NCI-H1694 treated with DMSO at 0.1 percent for 48 hours (cell line): ENCODE measurements around the gene TMEM247.

Experiments
- DNase-seq: peaks from one replicate; lab custom pipeline; 2025; lab: John Stamatoyannopoulos, UW

TMEM247 gene

DNA sequence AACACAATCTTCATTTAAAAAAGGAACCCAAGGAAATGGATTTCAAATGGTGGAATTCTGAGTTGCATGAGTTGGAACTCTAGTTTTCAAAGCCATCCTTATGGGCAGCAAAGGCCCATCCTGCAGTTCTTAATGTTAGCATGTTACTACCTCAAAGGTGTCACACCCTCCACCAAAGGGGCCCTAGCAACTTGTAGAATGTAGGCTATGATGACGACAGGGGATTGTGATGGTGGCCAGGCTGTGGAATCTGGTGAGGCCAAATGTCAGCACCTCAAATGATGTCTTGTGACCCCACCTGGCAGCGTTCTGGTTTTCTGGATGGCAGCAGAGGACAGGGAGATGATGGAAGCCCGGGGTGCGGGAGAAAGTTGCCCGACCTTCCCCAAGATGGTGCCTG lies at the start of gene TMEM247:
TMEM247 (plus strand) TSS at position 301 of the 400 bp plus-strand sequence.
- no peak for DNase-seq

DNA sequence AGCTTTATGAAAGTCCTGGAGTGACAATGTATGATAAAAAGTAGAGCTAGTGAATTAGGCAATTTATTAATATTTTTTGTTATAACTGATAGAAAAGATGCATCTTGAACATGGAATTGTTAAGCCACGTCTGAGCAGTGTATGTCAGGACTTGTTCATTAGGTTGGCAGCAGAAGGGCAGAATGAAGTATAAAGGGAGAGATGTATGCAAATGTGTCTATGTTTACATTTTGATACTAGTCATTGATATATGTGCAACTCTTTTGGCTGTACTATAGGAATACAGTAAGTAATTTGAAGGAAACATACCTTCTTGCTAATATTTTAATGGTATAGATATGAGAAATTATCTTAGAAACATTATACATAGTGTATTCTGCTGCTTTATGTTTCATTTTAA lies 49.0 kb upstream of the TMEM247 start:
- no peak for DNase-seq

DNA sequence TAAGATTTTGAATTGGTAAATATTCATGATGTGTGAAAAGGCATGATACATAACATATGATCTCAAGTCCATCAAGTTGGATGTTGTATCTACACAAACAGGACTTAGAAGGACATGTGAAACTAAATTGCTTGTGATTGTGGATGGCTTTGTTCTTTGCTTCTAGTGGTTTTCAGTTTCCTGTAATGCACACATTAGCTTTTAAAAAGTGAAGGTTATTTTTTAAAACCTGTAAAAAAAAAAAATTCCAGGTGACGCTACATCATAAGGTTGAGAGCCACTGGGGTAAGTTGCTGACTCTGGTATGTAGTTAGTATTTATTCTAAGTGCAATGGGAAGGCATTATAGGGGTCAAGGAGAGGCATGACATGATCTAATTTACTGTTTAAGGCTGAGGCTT lies 48.4 kb upstream of the TMEM247 start:
- no peak for DNase-seq

DNA sequence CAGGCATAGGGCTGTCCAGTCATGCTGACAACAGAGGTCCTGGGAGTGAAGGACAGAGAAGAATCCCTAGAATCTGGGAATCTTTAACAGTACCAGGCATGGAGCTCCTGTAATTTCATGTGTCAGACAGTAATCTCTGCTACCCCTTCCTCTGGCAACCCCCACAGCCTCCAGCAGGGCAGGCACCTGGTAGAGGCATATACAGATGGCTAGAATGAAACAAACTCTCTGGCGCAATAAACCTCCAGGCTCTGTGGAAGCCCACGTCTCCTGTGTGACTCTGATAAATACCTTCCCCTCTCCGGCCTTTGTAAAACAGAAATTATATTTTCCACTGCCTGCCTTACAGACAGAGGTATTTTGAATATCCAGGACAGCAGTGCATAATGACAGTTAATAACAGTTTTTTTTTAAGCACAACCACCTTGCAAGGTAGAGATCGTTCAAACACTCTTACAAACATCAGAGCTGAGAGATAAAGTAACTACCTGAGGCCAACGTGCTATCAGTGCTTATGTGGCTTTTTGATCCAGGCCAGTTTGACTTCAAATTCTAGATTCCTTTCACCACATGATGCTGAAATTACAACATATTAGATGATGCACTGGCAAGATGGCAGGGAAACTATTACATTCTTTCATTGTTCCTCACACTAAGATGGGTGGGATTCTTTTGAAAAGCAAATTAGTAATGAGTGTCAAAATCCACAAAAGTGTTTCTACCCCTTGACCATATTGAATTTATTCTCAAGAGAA lies 47.7 kb upstream of the TMEM247 start:
- DNase-seq = peak; percentile 49

DNA sequence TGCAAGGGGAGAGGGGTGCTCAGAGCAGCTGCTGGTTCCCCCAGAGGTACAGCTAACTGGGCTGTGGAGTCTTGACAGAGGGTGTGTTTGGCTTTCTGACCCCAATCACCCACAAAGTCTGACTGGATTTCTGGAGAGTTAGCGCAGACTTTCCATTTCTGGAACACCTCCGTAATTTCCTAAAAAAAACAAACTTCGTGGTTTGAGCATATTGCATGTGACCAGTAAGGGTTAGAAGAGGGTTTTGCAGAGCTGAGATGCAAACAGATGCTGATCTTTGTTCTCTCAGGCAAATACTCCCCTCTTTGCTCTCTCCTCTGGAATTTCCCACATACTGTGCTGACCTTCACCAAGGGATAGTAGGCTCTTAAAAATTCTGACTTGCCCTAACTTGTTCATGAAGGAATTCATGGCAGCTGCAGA lies 44.5 kb upstream of the TMEM247 start:
- DNase-seq = no peak

DNA sequence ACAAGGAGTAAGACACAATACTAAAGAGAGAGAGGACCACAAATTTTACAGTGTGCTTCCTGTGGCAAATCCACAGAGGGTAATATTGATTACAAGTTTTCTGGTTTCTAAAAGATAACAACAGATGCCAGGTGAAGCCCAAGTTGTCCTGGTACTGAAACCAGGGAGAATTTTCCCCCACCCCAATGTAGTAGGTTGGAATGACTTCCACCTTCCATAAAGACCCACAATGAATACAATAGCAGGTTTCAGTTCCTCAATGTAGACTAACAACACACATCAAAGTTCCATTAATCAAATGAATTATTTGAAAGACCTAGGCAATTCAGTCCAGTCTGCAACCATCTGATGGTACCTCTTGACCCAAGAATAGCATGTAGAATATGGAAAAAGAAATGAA lies 44.0 kb upstream of the TMEM247 start:
- DNase-seq = no peak

DNA sequence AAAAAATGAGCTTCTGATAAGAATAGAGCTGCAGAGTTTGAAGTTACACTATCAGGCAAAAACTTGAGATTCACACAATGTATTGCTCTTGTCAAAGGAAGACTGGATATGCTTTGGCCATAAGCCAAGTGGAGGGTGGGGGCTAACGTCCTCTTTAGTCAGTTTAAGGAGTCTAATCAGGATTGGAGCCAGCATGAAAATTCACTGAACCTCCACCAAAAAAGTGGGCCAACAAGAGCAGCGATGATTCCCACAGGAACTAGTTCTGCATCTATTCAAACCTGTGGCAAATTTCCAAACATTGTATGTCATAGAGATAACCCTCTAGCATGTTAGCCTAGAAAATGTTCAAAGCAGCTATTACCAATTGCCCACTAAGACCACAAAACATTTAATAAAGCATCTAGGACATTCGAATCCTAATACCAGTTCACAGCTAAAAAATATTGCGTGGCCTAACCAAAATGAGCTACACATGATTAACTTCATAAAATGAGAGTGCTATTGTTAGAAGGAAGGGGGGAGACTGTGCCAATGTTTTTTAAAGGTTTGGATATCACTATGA lies 43.5 kb upstream of the TMEM247 start:
- DNase-seq = no peak

DNA sequence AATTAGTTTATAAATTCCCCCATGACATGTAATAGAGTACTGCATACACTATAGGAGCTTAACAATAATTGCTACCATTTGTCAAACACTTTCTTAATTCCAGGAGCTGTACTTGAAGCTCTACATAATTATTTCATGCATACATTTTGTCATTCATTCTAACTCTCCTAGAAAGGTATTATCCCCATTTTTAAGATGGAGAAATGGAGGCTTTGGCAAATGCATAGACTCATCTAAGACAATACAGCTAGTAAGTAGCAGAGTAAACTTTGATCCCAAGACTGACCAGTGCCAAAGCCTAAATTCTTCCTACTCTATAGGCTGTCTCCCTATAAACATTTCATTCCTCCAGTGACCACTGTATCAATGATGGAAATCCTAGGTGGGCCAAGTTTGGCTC lies 42.6 kb upstream of the TMEM247 start:
- DNase-seq = no peak

DNA sequence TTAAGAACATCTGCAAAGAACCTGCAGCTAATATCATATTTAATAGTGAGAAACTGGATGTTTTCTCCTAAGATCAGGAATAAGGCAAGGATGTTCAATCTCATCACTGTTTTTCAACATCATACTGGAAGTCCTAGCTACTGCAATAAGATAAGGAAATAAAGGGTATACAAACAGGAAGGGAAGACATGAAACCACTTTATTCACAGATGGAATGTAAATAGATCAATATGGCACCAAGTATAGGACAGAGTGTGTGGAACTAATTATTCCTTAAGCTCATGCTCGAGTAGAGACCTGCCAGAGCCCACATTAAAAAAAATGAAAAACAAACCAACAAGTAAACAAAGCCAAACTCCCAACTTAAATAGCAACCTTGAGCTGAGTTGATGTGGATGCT lies 41.3 kb upstream of the TMEM247 start:
- DNase-seq = no peak

DNA sequence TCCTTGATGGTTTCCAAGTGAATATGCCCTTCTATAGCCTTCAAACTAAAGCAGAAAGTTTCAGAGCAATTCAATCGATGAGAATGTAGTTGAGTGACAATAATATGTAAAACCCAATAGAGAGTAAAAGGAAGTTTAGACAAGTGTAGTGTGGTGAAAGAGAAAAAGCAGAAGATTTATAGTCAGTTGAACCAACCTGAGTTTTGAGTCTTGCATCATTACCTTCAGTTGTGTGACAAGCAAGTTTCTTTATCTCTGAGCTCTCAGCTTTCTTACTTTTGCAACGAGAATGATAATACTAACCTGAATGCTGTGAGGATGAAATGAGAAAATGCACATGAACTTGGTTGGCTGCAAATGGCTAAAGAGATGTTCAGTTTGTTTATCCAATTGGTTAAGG lies 40.6 kb upstream of the TMEM247 start:
- no peak for DNase-seq

DNA sequence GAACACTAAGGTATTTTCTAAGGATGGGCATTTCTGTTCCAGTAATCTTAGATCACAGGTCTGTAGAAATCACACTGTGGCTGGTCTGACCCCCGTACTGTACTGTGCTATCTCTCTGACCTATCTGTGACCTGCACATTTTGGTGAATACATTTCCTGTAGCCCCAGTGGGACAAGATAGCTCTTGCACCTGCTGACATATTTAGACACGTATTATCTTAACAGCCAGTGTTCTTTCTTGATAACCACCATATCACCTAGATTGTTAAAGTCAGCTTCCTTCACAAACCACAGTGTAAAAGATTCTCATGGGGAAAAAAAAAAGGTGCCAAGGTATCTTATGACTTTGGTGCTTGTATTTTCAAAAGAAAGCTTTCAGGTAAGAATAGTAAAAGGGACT lies 39.8 kb upstream of the TMEM247 start:
- no peak for DNase-seq

DNA sequence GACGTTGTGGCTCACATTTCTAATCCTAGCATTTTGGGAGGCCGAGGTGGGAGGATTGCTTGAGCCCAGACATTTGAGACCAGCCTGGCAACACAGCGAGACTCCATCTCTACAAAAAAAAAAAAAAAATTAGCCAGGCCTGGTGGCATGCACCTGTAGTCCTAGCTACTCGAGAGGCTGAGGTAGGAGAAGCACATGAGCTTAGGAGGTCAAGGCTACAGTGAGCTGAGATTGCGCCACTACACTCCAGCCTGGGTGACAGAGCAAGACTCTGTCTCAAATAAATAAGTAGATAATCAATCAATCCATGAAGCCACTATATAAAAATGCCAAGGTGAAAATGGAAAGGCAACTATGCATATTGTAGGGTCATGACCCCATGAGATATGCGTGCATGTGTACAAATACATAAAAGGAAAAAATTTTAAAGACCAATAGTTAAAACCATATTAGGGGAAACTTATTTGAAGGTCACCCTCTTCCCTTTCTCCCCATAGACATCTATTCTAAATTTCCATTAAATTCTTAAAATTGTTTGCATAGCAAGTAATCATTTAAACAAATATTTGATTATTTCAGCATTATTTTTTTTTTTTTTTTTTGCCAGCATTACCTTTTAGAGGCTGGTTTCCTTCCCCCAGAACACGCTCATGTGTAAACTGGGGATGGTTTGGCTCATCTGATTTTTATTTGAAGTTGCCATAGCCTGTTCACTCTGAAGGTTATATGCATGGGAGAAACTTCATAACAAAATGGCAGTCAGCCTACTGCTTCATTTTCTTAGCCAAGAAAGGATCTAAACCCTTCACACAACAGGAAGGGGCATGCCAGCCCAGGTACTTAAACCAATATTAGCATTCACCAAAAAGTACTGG lies 37.3 kb upstream of the TMEM247 start:
- DNase-seq = no peak

DNA sequence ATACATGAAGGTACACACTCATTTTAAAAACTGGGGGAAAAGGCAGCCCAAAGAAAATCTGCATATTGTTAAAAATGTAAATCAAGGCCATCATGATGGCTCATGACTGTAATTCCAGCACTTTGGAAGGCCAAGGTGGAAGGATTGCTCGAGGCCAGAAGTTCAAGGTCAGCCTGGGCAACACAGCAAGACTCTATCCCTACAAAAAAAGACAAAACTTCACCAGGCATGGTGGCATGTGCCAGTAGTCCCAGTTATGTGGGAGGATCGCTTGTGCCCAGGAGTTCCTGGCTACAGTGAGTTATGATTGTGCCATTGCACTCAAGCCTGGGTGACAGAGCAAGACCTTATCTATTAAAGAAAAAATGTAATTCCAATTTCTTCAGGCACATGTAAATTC lies 34.6 kb upstream of the TMEM247 start:
- DNase-seq = no peak

DNA sequence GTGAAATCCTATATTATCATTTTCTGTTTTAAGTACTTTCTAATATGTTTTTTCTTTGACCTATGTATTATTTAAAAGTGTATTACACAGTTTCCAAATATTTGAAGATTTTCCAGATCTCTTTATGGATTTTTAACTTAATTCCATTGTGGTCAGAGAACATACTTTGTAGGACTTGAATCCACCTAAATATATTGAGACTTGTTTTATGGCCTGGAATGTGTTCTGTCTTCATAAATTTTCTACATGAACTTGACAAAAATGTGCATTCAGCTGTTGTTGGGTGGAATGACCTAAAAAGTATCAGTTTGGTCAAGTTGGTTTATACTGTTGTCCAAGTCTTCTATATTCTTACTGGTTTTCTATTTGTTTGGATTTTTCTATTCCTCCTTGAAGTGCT lies 33.8 kb upstream of the TMEM247 start:
- DNase-seq = no peak

DNA sequence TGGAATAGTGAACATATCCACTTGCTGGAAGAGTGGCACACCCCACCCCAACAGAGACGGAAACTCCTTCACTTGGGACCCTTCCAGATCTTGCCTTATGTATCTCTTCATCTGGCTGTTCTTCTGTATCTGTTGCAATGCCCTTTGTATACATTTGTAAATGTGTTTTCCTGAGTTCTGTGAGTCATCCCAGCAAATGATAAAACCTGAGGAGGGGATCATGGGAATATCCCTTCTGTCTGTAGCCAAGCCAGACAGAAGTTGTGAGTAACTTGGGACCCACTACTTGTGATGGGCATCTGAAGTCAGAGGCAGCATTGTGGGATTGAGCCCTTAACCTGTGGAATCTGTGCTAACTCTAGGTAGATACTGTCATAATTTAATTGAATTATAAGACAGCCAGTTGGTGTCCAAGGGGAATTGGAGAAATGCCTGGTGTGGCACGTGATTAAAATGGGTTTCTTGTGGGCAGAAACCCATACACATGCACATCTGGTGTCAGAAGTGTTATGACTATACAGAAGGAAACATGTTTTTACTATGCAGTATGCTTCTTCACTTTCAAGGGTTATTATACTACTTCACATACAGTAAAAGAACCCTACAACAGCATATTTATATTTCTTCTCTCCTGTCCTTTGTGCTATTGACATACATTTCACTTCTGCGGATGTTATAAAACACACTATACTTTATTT lies 32.3 kb upstream of the TMEM247 start:
- no peak for DNase-seq

DNA sequence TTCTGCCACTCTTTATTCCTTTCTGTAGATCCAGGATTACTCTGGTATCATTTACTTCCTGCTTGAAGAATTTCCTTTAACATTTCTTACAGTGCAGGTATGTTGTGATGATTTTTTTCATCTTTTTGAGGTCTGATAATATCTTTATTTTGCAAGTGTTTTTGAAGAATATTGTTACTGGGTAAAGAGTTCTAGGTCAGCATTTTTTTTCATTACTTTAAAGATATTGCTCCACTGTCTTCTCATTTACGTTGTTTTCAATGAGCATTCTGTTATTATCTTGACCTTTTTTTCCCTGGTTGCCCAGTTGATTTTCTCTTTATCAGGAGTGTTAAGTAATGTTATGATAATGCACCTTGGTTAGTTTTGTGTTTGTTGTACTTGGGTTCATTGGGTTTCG lies 31.7 kb upstream of the TMEM247 start:
- no peak for DNase-seq

DNA sequence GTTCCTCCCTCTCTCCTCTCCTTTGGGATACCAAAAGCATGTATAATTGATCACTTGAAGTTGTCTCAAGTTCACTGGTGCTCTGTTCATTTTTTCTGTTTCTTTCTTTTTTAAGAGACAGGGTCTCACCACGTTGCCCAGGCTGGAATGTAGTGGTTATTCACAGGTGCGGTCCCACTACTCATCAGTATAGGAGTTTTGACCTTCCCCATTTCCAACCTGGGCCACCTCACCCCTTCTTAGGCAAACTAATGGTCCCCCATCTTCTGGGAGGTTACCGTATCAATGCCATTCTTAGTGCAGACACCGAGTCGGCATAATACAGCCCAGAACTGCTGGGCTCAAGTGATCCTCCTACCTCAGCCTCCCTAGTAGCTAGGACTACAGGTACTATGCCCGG lies 31.3 kb upstream of the TMEM247 start:
- no peak for DNase-seq

DNA sequence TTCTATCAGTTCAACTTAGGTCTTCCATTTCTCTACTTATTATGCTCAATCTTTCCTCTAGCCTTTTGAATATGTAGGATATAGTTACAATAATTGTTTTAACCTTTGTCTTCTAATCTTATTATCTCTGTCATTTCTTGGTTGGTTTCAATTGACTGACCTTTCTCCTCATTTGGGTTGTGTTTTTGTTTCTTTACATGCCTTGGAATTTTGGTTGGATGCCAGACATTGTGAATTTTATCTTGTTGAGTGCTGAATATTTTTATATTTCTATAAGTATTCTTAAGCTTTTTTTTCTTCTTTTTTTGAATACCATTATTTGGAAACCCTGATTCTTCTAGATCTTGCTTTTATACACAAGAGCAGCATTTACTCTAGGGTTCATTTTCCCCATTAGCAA lies 30.7 kb upstream of the TMEM247 start:
- no peak for DNase-seq

DNA sequence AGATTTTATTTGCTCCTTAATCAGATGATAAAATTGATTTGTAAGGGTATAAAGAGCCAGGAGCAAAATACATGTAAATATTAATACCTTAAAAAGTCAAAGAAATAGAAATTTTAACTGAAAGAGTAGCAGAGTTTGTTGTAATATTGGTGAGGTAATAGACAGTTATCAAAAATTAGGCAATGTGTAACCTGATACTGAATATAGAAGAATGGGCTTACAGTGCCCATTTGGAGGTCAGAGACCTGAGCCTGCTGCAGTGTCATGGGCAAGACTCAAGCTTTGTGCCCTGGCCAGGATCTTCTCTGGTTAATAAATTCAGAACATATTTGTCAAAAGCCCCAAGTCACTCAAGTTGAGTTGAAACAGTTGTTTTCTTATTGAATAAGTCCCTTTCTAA lies 29.7 kb upstream of the TMEM247 start:
- no peak for DNase-seq

DNA sequence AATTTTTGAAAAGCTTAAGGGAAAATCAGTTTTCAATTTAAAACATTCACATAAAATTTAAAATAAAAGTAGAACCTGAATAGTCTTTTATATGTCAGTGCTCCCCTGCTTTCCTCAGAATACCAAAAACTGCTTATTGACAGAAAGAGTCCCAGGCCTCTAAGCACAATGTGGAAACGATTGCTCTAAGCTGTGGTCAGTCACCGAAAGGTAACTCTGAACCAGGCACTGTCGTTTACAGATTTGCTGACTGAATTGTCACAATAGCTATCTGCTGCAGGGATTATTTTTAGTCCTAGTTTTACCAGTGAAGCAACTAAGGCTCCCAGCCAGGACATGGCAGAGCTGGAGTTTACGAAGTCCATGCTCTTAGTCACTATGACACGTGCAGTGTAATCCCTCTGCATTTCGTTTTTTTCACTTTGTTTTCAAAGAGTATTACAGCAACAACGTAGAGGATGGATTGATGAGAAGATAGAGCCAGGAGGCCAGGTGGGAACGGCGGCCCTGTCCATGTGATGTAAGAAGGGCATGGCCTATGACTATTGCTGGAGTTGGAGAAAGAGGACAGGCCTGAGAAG lies 28.1 kb upstream of the TMEM247 start:
- DNase-seq = no peak

DNA sequence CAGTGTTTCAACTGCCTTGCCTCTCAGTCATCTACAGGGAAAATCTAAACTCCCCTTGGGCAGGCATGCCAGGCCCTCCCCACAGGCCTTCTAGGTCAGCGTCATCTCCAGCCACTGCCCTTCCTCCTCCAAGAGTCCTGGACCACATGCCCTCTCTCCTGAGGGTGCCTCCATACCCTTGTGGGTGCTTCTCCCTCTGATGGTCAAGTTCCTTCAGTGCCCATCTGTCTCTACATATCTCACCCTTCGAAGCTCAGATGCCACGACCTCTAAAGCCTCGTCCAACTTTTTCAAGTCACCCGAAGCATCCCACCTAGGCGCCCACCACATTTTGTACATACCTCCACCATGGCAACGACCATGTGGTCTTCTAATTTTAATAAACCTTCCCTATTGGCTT lies 22.6 kb upstream of the TMEM247 start:
- no peak for DNase-seq
